Gastroesophageal sphincter (tissue), 4 donors: ENCODE data around the gene LBP. TPM values are rescaled to one million over a fixed set of nuclear protein-coding genes. Genes with fewer than 3 reads are reported as not detected.

ENCODE experiments used
- ATAC-seq: fragments of 150-250 bp; one replicate; pipeline ENCODE4 v1.9.1; 2016; ENCODE audit warnings: mild to moderate bottlenecking, moderate library complexity
- H3K27ac ChIP-seq, 4 donors: fragments of 200-600 bp; sonication (generic) in 3 of 4; 1 replicate in 3 of 4; 2 replicates in 1 of 4; pipeline ENCODE4 v1.5.1; 2016 to 2019
- H3K27me3 ChIP-seq: fragments of 200-600 bp; sonication (generic); one replicate; pipeline ENCODE4 v1.5.1; 2019
- H3K36me3 ChIP-seq, 2 donors: fragments of 200-600 bp; sonication (generic); one replicate each; pipeline ENCODE4 v1.5.1; 2019; ENCODE audit warnings: control low read depth in 1 of 2
- H3K4me1 ChIP-seq, 3 donors: fragments of 200-600 bp; sonication (generic); 1 replicate in 2 of 3; 2 replicates in 1 of 3; pipeline ENCODE4 v1.5.1; 2016 to 2019; ENCODE audit warnings: control low read depth in 2 of 3
- H3K4me3 ChIP-seq, 2 donors: fragments of 200-600 bp; sonication (generic); one replicate each; pipeline ENCODE4 v1.5.1; 2019; ENCODE audit warnings: mild to moderate bottlenecking in 1 of 2, moderate library complexity in 1 of 2
- H3K9me3 ChIP-seq, 3 donors: fragments of 200-600 bp; sonication (generic); one replicate each; pipeline ENCODE4 v1.5.1; 2017 to 2019; ENCODE audit warnings: control low read depth in 2 of 3
- EP300 ChIP-seq: sonication (generic); formaldehyde crosslinking; IDR thresholded peaks from one replicate; pipeline ENCODE4 v1.6.1; 2017; ENCODE audit warnings: antibody characterized with exemption, mild to moderate bottlenecking
- POLR2A ChIP-seq, 2 donors: fragments of 450-650 bp; IDR thresholded peaks; one replicate each; pipeline ENCODE4 v1.6.1; 2017; ENCODE audit warnings: antibody characterized with exemption in 2 of 2, mild to moderate bottlenecking in 2 of 2, moderate library complexity in 1 of 2
- POLR2AphosphoS5 ChIP-seq: sonication (generic); formaldehyde crosslinking; IDR thresholded peaks from one replicate; pipeline ENCODE4 v1.6.1; 2017; ENCODE audit warnings: antibody characterized with exemption
- WGBS, 2 donors: methylation state at CpG; one replicate each; pipeline ENCODE4 v1.1.5; 2018; ENCODE audit warnings: low coverage in 1 of 2; 5-methylcytosine and 5-hydroxymethylcytosine counted together
- total RNA-seq, 4 donors: library from RNA; depleted of rRNA; stranded (reverse); fragments of >200 nt; gene quantifications; one replicate each; pipeline ENCODE4 v1.1.0, GENCODE V29; 2016
- TF ChIP-seq, protein P1 (sequence below), 4 experiments: fragments of 200-600 bp in 2 of 4; fragments of 450-650 bp in 2 of 4; sonication (generic) in 1 of 4; IDR thresholded peaks; one replicate each; pipeline ENCODE4 v1.5.1; 2017 to 2019; ENCODE audit warnings: antibody characterized with exemption in 4 of 4, mild to moderate bottlenecking in 2 of 4, moderate library complexity in 2 of 4

Gene LBP
- total RNA-seq, 4 donors from 2014 or later = 0.19 to 1.8 TPM; not detected in 2

DNA sequence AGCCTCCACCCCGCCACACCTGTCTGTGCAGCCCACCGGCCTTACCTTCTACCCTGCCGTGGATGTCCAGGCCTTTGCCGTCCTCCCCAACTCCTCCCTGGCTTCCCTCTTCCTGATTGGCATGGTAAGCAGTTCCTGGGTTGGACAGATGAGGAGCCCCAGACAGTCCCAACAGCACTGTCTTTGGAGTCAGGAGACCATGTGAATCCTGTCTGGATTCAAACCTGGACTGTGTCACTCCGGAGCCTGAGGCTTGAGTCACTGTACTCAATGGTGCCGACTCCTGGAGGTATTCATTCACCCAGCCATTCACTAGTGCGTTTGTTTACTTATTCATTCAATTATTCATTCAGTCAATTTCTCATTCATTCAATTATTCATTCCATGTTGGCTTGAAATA lies 20.0 kb upstream of the LBP start:
- no peaks in the 10 kb centered on the region for H3K9me3 ChIP-seq
- H3K27ac ChIP-seq = no peak overlapping the region
- WGBS, 2 donors = 71 to 78% methylated on average over 2 to 7 of the region's 7 CpGs
- no peaks in the 10 kb centered on the region for H3K4me1 ChIP-seq
- no peaks in the 10 kb centered on the region for H3K36me3 ChIP-seq
- H3K4me3 ChIP-seq = no peak overlapping the region
- no peak for ATAC-seq
- peaks cover 40% of the 10 kb centered on the region for H3K27me3 ChIP-seq
- TF ChIP-seq EP300 (no peak), POLR2AphosphoS5 (no peak)

DNA sequence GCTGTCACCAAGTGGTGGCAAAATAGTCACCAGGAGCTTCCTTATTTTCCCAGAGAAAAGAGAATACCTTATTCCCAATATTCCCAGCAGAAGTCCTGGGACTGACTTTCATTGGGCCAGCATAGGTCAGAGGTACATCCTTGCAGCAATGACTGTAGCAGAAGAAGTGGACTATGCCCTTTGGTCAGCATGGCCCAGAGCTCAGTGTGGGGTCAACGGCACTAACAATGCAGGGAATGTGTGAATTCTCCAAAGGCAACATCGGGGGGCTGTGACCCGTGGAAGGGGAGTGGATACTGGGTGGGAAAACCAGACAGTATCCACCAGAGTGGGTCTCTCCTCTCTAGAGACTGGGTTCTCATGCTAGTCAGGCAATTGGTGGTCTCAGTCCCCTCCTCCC lies 15.6 kb upstream of the LBP start:
- 58% methylated on average over 3 of the region's 3 CpGs; no CpG with 5 or more reads in 1 of the 2 donors for WGBS, 2 donors
- Histone ChIP-seq H3K4me3 (no peak overlapping the region), H3K27me3 (peaks cover 61% of the 10 kb centered on the region), H3K9me3 (no peaks in the 10 kb centered on the region), H3K4me1 (no peaks in the 10 kb centered on the region), H3K36me3 (no peaks in the 10 kb centered on the region), H3K27ac (no peak overlapping the region)
- no peak for ATAC-seq
- TF ChIP-seq, protein P1, sequence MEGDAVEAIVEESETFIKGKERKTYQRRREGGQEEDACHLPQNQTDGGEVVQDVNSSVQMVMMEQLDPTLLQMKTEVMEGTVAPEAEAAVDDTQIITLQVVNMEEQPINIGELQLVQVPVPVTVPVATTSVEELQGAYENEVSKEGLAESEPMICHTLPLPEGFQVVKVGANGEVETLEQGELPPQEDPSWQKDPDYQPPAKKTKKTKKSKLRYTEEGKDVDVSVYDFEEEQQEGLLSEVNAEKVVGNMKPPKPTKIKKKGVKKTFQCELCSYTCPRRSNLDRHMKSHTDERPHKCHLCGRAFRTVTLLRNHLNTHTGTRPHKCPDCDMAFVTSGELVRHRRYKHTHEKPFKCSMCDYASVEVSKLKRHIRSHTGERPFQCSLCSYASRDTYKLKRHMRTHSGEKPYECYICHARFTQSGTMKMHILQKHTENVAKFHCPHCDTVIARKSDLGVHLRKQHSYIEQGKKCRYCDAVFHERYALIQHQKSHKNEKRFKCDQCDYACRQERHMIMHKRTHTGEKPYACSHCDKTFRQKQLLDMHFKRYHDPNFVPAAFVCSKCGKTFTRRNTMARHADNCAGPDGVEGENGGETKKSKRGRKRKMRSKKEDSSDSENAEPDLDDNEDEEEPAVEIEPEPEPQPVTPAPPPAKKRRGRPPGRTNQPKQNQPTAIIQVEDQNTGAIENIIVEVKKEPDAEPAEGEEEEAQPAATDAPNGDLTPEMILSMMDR (IDR thresholded peaks at IDR 0.05) = no peak
- TF ChIP-seq POLR2AphosphoS5 (no peak), EP300 (no peak), POLR2A (IDR thresholded peaks at IDR 0.05) (no peak)

DNA sequence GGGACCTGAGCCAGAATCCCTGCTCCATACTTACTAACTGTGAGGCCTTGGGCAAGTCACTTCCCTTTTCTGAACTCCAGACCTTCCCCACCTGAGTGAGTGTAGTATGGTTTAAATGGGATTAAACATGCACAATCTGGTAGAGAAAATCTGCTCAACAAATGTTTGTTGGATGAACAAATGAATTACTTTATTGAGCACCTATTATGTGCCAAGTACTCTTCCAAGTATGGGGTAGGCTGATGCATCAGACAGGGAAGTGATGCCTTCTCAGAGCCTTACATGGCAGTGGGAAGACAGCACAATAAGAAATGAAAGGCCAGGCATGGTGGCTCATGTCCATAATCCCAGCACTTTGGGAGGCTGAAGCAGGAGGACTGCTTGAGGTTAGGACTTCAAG lies 15.0 kb upstream of the LBP start:
- H3K4me1 ChIP-seq = no peaks in the 10 kb centered on the region
- H3K9me3 ChIP-seq = no peaks in the 10 kb centered on the region
- H3K36me3 ChIP-seq = no peaks in the 10 kb centered on the region
- no peak overlapping the region for H3K27ac ChIP-seq
- H3K4me3 ChIP-seq = no peak overlapping the region
- peaks cover 67% of the 10 kb centered on the region for H3K27me3 ChIP-seq
- no peak for TF ChIP-seq POLR2AphosphoS5
- TF ChIP-seq, protein P1 (IDR thresholded peaks at IDR 0.05) = no peak
- TF ChIP-seq POLR2A (IDR thresholded peaks at IDR 0.05) = no peak
- no peak for TF ChIP-seq EP300
- no peak for ATAC-seq

DNA sequence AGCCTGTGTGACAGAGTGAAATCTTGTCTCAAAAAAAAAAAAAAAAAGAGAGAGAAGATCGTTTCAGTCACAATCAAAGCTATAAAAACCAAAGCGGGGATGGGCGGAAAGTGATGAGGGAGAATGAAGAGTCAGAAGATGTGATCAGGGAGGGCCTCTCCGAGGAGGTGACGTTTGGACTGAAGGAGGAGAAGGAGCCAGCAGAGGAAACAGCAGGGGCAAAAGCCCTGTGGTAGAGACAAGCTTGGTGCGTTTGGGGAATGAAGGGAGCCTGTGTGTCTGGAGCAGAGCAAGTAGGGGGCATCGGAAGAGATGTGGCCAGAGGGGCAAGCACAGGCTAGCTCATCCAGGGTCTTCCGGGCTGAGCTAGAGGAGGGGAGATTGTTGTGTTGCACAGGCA lies 14.5 kb upstream of the LBP start:
- Histone ChIP-seq H3K27ac (no peak overlapping the region), H3K4me3 (no peak overlapping the region), H3K9me3 (no peaks in the 10 kb centered on the region), H3K27me3 (peaks cover 73% of the 10 kb centered on the region), H3K36me3 (no peaks in the 10 kb centered on the region), H3K4me1 (no peaks in the 10 kb centered on the region)
- WGBS, 2 donors = 65 to 73% methylated on average over 5 to 8 of the region's 8 CpGs
- no peak for ATAC-seq
- no peak for TF ChIP-seq EP300
- no peak for TF ChIP-seq POLR2AphosphoS5
- TF ChIP-seq POLR2A (IDR thresholded peaks at IDR 0.05) = no peak
- TF ChIP-seq, protein P1 (IDR thresholded peaks at IDR 0.05) = no peak

DNA sequence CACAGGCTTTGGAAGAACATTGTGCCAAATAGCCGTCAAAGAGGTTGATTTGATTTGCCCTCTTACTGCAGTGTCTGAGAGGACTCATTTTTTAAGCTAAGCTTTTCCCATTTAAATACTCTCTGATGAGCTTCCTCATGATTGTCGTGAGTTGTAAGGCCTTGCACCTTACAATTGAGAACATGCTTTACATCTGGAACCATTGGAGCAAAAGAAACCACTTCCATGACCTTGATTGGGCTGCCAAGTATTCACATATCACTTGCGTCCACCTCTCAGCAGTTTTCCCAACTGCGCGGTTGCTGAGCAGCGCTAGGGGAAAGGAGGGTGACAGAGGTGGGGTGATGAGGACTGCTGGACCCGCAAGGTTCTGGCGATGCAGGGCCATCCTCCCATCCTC lies 12.3 kb upstream of the LBP start:
- H3K4me1 ChIP-seq = no peaks in the 10 kb centered on the region
- H3K36me3 ChIP-seq = no peaks in the 10 kb centered on the region
- peaks cover 0 to 17% (median 0%) of the 10 kb centered on the region in 3 donors for H3K9me3 ChIP-seq
- H3K27ac ChIP-seq = no peak overlapping the region
- H3K4me3 ChIP-seq = no peak overlapping the region
- peaks cover 77% of the 10 kb centered on the region for H3K27me3 ChIP-seq
- TF ChIP-seq, protein P1 (IDR thresholded peaks at IDR 0.05) = no peak
- TF ChIP-seq POLR2A (IDR thresholded peaks at IDR 0.05) (no peak), POLR2AphosphoS5 (no peak), EP300 (no peak)
- no peak for ATAC-seq
- 69 to 86% methylated on average over 2 to 3 of the region's 8 CpGs for WGBS, 2 donors
